Natural killer cell (primary cell): ENCODE measurements around the gene BORCS8. TPM values are rescaled to one million over a fixed set of nuclear protein-coding genes. Genes with fewer than 3 reads are reported as not detected.
"Not testable (repeated sequence)": the region's sequence is repeated elsewhere in the genome, so short reads cannot be mapped to it uniquely, and the experiment has no call there.

Experiments
- ATAC-seq, 3 donors: fragments of 150-1000 bp in 2 of 3; fragments of 200-7000 bp in 1 of 3; cut with Tn5 transposase; 1 replicate in 1 of 3; 2 replicates in 2 of 3; pipeline ENCODE4 v1.10.0; 2021; ENCODE audit warnings: mild to moderate bottlenecking in 2 of 3, moderate library complexity in 2 of 3
- DNase-seq, 2 donors: peaks; one replicate each; pipeline versions ENCODE4 v3.0.0 to v3.0.0-alpha.2; 2013 to 2021; ENCODE audit warnings: mixed read lengths in 1 of 2
- H3K27ac ChIP-seq: one replicate; pipeline ENCODE4 v1.5.1; 2013; ENCODE audit warnings: mild to moderate bottlenecking, low read length
- H3K27me3 ChIP-seq: one replicate; pipeline ENCODE4 v1.6.1; 2013; ENCODE audit warnings: low read length; ENCODE audit not compliant: control insufficient read depth, insufficient read depth
- H3K36me3 ChIP-seq: one replicate; pipeline ENCODE4 v1.6.1; 2013; ENCODE audit warnings: low read length; ENCODE audit not compliant: control insufficient read depth, insufficient read depth
- H3K4me1 ChIP-seq: one replicate; pipeline ENCODE4 v1.6.1; 2013; ENCODE audit warnings: low read length; ENCODE audit not compliant: control insufficient read depth, insufficient read depth
- H3K4me3 ChIP-seq: one replicate; pipeline ENCODE4 v1.5.1; 2013; ENCODE audit warnings: low read length
- H3K9me3 ChIP-seq: one replicate; pipeline ENCODE4 v1.6.1; 2013; ENCODE audit warnings: low read length; ENCODE audit not compliant: control insufficient read depth, insufficient read depth
- H3K27ac Mint-ChIP-seq, 2 donors: one replicate each; pipeline ENCODE4 v1.8.0; 2022; ENCODE audit warnings: mild to moderate bottlenecking in 2 of 2, mixed read lengths in 2 of 2, moderate library complexity in 1 of 2
- H3K27me3 Mint-ChIP-seq, 2 donors: one replicate each; pipeline ENCODE4 v1.8.0; 2022; ENCODE audit warnings: low read depth in 2 of 2, mixed read lengths in 2 of 2
- H3K36me3 Mint-ChIP-seq: one replicate; pipeline ENCODE4 v1.8.0; 2022; ENCODE audit warnings: mixed read lengths
- H3K4me1 Mint-ChIP-seq, 2 donors: one replicate each; pipeline ENCODE4 v1.8.0; 2022; ENCODE audit warnings: mixed read lengths in 2 of 2
- H3K4me3 Mint-ChIP-seq: one replicate; pipeline ENCODE4 v1.8.0; 2022; ENCODE audit warnings: mild to moderate bottlenecking, moderate library complexity, mixed read lengths
- H3K9me3 Mint-ChIP-seq, 2 donors: one replicate each; pipeline ENCODE4 v1.8.0; 2022; ENCODE audit warnings: mixed read lengths in 2 of 2
- WGBS: methylation state at CpG from one replicate; pipeline ENCODE4 v1.1.7; 2013; ENCODE audit warnings: missing lambda C conversion rate; ENCODE audit not compliant: insufficient coverage; 5-methylcytosine and 5-hydroxymethylcytosine counted together
- intact Hi-C: fragments of 100-400 bp; cut with micrococcal nuclease; formaldehyde crosslinking; loops from one replicate; pipeline ENCODE4 v1.14.2; 2022
- total RNA-seq, 4 donors: library from RNA; stranded (reverse); fragments of 120-200 nt in 1 of 4; gene quantifications; one replicate each; pipeline versions ENCODE4 v1.2.3 to v1.2.4, GENCODE V29; 2013 to 2022
- TF ChIP-seq, protein P1 (sequence below): fragments of 200-600 bp; IDR thresholded peaks from one replicate; pipeline ENCODE4 v1.8.0; 2022; ENCODE audit warnings: antibody characterized with exemption

Gene BORCS8
- total RNA-seq, 3 donors from 2014 or later (not counting 1 experiment from before 2014, with no cell fraction given) = 28.2 to 42.4 (median 33.2) TPM

DNA sequence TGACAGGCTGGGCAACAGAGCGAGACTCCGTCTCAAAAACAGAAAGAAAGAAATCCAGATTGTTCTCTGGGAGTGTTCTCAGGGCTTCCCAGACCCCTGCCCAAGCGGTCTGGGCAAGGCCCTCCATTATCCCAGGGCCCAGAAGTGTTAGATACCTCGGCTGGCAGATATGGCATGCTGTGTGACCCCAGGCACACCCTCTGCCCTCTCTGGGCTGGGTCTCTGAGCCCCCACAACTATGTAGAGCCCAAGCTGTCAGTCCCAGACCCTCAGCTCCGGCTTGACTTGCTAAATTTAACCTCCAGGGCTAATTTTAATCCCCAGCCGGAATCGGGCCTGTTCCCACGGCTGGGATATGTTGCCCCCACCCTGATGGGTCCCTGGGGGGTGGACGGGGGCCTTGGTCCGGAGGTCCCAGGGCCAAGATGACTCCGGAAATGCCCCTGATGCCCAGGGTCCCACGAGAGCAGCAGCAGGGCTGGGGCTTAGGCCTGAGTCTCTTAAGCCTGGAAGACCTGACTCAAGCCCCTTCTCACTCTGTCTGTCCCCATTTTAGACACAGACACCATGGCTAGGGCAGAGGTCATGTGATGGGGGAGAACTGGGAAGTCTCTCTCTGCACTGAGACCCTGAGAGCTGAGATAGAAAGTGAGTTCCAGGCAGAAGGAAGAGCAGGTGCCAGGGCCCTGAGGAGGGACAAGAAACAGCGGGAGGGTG is 39.1 kb downstream of the BORCS8 start:
- intact Hi-C loops = no loop called here
- WGBS = 84% methylated on average over 12 of the region's 13 CpGs
- Histone ChIP-seq H3K4me3 (no peak overlapping the region), H3K9me3 (no peaks in the 10 kb centered on the region), H3K27me3 (no peaks in the 10 kb centered on the region), H3K36me3 (peaks cover 7% of the 10 kb centered on the region), H3K27ac (no peak overlapping the region), H3K4me1 (peaks cover 3% of the 10 kb centered on the region)
- TF ChIP-seq, protein P1, sequence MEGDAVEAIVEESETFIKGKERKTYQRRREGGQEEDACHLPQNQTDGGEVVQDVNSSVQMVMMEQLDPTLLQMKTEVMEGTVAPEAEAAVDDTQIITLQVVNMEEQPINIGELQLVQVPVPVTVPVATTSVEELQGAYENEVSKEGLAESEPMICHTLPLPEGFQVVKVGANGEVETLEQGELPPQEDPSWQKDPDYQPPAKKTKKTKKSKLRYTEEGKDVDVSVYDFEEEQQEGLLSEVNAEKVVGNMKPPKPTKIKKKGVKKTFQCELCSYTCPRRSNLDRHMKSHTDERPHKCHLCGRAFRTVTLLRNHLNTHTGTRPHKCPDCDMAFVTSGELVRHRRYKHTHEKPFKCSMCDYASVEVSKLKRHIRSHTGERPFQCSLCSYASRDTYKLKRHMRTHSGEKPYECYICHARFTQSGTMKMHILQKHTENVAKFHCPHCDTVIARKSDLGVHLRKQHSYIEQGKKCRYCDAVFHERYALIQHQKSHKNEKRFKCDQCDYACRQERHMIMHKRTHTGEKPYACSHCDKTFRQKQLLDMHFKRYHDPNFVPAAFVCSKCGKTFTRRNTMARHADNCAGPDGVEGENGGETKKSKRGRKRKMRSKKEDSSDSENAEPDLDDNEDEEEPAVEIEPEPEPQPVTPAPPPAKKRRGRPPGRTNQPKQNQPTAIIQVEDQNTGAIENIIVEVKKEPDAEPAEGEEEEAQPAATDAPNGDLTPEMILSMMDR = no peak
- Mint-ChIP-seq H3K4me1 (no peaks in the 10 kb centered on the region), H3K27me3 (no peaks in the 10 kb centered on the region), H3K4me3 (no peak overlapping the region), H3K9me3 (peaks cover 0 to 3% of the 10 kb centered on the region in 2 donors), H3K27ac (no peak overlapping the region), H3K36me3 (no peaks in the 10 kb centered on the region)
- DNase-seq (no peak), ATAC-seq (no peak)

DNA sequence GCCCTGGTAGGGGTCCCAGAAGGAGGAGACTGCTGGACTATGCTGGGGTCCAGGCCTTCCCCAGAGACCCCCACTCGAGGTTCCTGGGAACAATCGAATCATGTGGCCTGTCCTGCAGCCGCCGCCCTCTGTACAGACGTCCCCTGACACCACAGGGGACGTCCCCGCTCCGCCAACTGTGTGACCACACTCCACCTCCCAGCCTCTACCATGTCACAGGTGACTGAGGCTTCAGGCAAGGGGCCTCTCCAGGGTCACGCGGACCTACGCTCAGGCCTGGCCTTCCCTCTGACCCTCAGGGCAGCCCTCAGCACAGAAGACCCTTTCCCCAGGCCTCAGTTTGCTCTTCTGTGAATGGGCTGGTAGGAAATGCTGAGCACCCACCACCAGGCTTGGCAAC is 40.5 kb downstream of the BORCS8 start:
- no peaks in the 10 kb centered on the region for H3K27me3 Mint-ChIP-seq

DNA sequence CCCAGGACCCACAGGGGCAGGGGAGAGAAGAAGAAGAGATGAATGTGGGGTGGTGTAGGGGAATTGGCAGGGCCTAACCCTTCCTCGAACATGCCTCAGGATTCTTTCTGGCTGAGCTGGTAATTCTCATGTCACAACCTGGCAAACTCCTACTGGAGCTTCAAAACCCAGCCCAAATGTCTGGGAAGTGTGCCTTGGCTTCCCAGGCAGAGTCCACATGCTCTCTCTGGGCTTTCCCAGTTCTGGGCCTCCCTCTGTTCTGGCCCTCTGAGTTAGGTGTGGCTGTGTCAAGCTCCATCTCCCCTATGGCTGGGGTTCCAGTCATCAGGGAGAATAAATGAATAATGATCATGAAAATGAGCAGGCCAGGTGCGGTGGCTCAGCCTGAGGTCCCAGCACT is 42.5 kb downstream of the BORCS8 start:
- peaks cover 11% of the 10 kb centered on the region for H3K4me1 ChIP-seq
- no peaks in the 10 kb centered on the region for H3K9me3 ChIP-seq
- intact Hi-C loops = no loop called here
- Mint-ChIP-seq H3K9me3 (no peaks in the 10 kb centered on the region), H3K4me1 (peaks cover 0 to 5% of the 10 kb centered on the region in 2 donors), H3K27me3 (no peaks in the 10 kb centered on the region), H3K36me3 (no peaks in the 10 kb centered on the region), H3K4me3 (no peak overlapping the region), H3K27ac (no peak overlapping the region)
- 86% methylated on average over 2 of the region's 2 CpGs for WGBS
- ATAC-seq = no peak
- H3K27ac ChIP-seq = no peak overlapping the region
- H3K4me3 ChIP-seq = no peak overlapping the region
- no peaks in the 10 kb centered on the region for H3K27me3 ChIP-seq
- H3K36me3 ChIP-seq = peaks cover 2% of the 10 kb centered on the region
- TF ChIP-seq, protein P1 = no peak
- no peak for DNase-seq

More for the DNA sequence above, 40.5 kb downstream of the BORCS8 start:
- H3K9me3 ChIP-seq = no peaks in the 10 kb centered on the region
- H3K36me3 ChIP-seq = peaks cover 7% of the 10 kb centered on the region
- 52% methylated on average over 11 of the region's 11 CpGs for WGBS
- Mint-ChIP-seq H3K27ac (peak overlapping the region in 1 of 2 donors; percentile 13), H3K4me1 (no peaks in the 10 kb centered on the region), H3K9me3 (peaks cover 0 to 3% of the 10 kb centered on the region in 2 donors), H3K36me3 (no peaks in the 10 kb centered on the region), H3K4me3 (no peak overlapping the region)
- intact Hi-C loops = no loop called here
- DNase-seq (no peak), ATAC-seq (no peak)
- H3K4me3 ChIP-seq = no peak overlapping the region
- no peaks in the 10 kb centered on the region for H3K27me3 ChIP-seq
- TF ChIP-seq, protein P1 = no peak
- H3K27ac ChIP-seq = no peak overlapping the region
- peaks cover 3% of the 10 kb centered on the region for H3K4me1 ChIP-seq

DNA sequence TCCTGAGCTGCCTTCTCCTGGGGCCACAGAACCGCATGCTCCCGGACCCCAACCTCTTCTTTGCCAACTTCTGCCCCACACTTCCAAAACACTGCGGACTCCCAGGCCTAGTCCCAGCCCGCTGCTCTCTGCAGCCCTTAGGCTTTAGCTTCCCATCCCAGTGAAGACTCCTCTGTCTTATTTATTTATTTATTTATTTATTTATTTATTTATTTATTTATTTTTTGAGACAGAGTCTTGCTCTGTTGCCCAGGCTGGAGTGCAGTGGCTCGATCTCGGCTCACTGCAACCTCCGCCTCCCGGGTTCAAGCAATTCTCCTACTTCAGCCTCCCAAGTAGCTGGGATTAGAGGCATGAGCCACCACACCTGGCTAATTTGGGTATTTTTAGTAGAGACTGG is 43.4 kb downstream of the BORCS8 start:
- H3K36me3 ChIP-seq, H3K4me3 Mint-ChIP-seq, intact Hi-C loops, H3K27ac ChIP-seq, H3K36me3 Mint-ChIP-seq, H3K27me3 ChIP-seq, DNase-seq, ATAC-seq, H3K27ac Mint-ChIP-seq, H3K4me3 ChIP-seq, H3K9me3 Mint-ChIP-seq, H3K27me3 Mint-ChIP-seq, H3K4me1 Mint-ChIP-seq, H3K9me3 ChIP-seq: not testable (repeated sequence)
- 100% methylated on average over 4 of the region's 8 CpGs for WGBS
- H3K4me1 ChIP-seq = peaks cover 11% of the 10 kb centered on the region
